Bronchial smooth muscle cell (primary cell): ENCODE measurements around the gene PRAMEF10. TPM values are rescaled to one million over a fixed set of nuclear protein-coding genes. Genes with fewer than 3 reads are reported as not detected.

Source experiments
- total RNA-seq: library from RNA; depleted of rRNA; stranded (reverse); fragments of >200 nt; gene quantifications from 2 replicates; pipeline ENCODE4 v1.2.1, GENCODE V29; 2014

Gene PRAMEF10
- under 0.01 TPM in 1 of 2 replicates, not detected in the other for total RNA-seq

GRCh38 chr1:12898170-12898569 lies at the start of gene PRAMEF10:
PRAMEF10 (minus strand) TSS chr1:12898270; CDS start chr1:12895847, 2,423 bp downstream.

GRCh38 chr1:12947480-12947879 lies 49.4 kb upstream of the PRAMEF10 start, which contains the start of gene PRAMEF6:
PRAMEF6 (minus strand) TSS chr1:12947580; CDS start chr1:12942518, 5,062 bp downstream.

DNA sequence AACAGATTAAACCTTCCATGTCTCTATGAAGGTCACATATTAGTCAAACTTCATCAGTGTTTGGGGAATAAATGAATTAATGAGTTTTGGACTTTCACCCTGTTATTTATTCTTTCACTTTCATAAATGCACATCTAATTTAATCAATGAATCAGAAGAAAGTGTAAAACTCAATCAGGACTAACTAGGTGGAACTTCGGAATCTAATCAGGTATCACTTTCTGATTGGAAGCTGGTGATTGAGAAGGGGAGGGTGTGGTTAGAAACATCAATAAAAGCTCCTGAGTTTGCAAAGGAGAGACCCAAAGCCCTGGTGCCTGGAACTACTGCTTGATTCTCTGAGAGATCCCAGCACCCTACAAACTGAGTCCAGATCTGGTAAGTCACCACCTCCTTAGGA lies 18.2 kb upstream of the PRAMEF10 start, which contains the start of gene PRAMEF7:
Gene PRAMEF7, plus strand, starts transcription at position 301 of the 400 bp plus-strand sequence. CDS start 1,083 bp downstream, outside the sequence.

DNA sequence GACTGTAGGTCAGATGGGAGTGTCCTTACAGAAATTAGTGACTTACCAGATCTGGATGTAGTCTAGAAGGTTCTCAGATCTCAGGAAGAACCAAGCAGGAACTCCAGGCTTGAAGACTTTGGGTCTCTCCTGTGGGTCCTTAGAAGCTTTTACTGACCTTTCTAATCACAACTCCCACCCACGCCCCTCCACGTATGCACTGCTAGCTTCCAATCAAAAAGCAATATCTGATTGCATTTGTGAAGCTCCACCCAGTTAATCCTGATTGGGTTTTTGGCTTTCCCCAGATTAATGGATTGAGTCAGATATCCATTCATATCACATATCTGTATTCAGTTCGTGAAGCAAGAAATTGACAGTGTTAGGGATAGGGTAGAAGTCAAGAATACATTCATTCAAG lies 12.0 kb downstream of the PRAMEF10 start, which contains the start of gene PRAMEF4:
Gene PRAMEF4, minus strand, starts transcription at position 101 of the 400 bp plus-strand sequence. CDS start 2,807 bp downstream, outside the sequence.

DNA sequence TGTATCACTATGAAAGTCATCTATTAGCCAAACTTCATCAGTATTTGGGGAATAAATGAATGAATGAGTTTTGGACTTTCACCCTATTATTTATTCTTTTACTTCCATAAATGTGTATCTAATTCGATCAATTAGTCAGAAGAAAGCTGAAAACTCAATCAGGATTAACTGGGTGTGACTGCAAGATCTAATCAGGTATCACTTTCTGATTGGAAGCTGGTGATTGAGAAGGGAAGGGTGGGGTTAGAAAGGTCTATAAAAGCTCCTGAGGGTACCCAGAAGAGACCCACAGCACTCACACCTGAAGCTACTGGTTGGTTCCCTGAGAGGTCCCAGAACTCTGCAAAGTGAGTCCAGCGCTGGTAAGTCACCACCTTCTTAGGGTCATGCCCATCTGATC lies 41.3 kb downstream of the PRAMEF10 start, which contains the start of gene PRAMEF2:
Gene PRAMEF2, plus strand, starts transcription at position 301 of the 400 bp plus-strand sequence. CDS start 1,924 bp downstream, outside the sequence.

GRCh38 chr1:12848620-12849019 lies 49.5 kb downstream of the PRAMEF10 start, which contains the start of gene HNRNPCL1:
HNRNPCL1 (minus strand) TSS chr1:12848720; CDS start chr1:12848289, 431 bp downstream.

Other genes starting within 250 kb of the PRAMEF10 start
- not detected in 2 replicates for gene AADACL3, start 182.2 kb downstream of the PRAMEF10 start, total RNA-seq
- not detected in 2 replicates for gene CFAP107, start 152.1 kb downstream of the PRAMEF10 start, total RNA-seq
- not detected in 2 replicates for gene PRAMEF12, start 124.5 kb downstream of the PRAMEF10 start, total RNA-seq
- gene PRAMEF1, start 106.9 kb downstream of the PRAMEF10 start, total RNA-seq: under 0.01 TPM in 1 of 2 replicates, not detected in the other
- not detected in 2 replicates for gene PRAMEF11, start 66.9 kb downstream of the PRAMEF10 start, total RNA-seq
- not detected in 2 replicates for gene HNRNPCL1, start 49.5 kb downstream of the PRAMEF10 start, total RNA-seq
- not detected in 2 replicates for gene PRAMEF2, start 41.2 kb downstream of the PRAMEF10 start, total RNA-seq
- not detected in 2 replicates for gene PRAMEF4, start 12.1 kb downstream of the PRAMEF10 start, total RNA-seq
- gene PRAMEF7, start 18.3 kb upstream of the PRAMEF10 start, total RNA-seq: not detected in 2 replicates
- not detected in 2 replicates for gene PRAMEF6, start 49.3 kb upstream of the PRAMEF10 start, total RNA-seq
- gene PRAMEF27, start 158.3 kb upstream of the PRAMEF10 start, total RNA-seq: not detected in 2 replicates
- gene HNRNPCL3, start 162.5 kb upstream of the PRAMEF10 start, total RNA-seq: not detected in 2 replicates
- not detected in 2 replicates for gene PRAMEF25, start 172.5 kb upstream of the PRAMEF10 start, total RNA-seq
- not detected in 2 replicates for gene HNRNPCL2, start 218.6 kb upstream of the PRAMEF10 start, total RNA-seq